ENCODE data around the gene PTPRD. TPM values are rescaled to one million over a fixed set of nuclear protein-coding genes. Genes with fewer than 3 reads are reported as not detected.

Gene PTPRD
- total RNA-seq, 4 donors from 2014 or later, result 85.8 to 169 (median 135) TPM

DNA sequence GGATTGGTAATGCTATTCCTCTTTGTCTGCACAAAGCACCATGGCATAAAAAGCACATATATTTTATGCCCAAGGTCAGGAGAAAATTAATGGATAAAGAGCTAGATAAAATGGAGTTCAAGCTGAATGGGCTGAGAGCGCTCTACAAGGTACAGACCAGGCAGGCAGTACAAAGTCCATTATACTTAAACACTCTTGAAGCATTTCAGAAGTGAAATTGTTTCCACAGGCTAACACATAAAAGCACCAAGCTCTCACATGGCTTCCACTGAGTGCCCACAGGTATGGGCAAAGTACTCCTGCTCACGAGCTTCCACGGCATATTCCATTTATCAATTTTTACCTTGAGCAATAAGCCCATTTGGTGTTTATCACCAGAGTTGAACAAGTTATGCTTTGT, 2042.0 kb downstream of the PTPRD start:
- no peak for DNase-seq
- Histone ChIP-seq H3K27ac (no peak overlapping the region), H3K9me3 (no peaks in the 10 kb centered on the region), H3K36me3 (no peaks in the 10 kb centered on the region), H3K4me3 (no peak overlapping the region), H3K4me1 (no peaks in the 10 kb centered on the region), H3K27me3 (no peaks in the 10 kb centered on the region)
- no peak for TF ChIP-seq POLR2A (IDR thresholded peaks at IDR 0.05)
- TF ChIP-seq, protein P1, sequence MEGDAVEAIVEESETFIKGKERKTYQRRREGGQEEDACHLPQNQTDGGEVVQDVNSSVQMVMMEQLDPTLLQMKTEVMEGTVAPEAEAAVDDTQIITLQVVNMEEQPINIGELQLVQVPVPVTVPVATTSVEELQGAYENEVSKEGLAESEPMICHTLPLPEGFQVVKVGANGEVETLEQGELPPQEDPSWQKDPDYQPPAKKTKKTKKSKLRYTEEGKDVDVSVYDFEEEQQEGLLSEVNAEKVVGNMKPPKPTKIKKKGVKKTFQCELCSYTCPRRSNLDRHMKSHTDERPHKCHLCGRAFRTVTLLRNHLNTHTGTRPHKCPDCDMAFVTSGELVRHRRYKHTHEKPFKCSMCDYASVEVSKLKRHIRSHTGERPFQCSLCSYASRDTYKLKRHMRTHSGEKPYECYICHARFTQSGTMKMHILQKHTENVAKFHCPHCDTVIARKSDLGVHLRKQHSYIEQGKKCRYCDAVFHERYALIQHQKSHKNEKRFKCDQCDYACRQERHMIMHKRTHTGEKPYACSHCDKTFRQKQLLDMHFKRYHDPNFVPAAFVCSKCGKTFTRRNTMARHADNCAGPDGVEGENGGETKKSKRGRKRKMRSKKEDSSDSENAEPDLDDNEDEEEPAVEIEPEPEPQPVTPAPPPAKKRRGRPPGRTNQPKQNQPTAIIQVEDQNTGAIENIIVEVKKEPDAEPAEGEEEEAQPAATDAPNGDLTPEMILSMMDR (IDR thresholded peaks at IDR 0.05), result no peak

DNA sequence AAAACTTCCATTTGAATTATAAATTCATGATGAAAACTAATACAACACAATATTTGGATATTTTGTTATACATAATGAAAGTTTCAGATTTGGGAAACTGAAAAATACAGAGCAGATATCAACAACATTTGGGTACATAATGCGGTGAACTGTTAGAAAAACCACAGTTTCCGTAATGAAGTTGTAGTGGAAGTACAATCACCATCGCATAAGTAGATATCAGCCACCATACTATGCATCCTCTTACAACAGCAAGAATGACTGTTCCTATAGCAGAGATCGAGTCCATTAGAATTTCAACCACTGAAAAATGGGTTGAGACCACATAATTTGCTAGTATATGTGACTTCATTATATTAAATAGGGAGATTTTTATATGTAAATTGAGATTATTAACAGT, 2043.0 kb downstream of the PTPRD start:
- DNase-seq, result no peak
- Histone ChIP-seq H3K36me3 (no peaks in the 10 kb centered on the region), H3K4me1 (no peaks in the 10 kb centered on the region), H3K4me3 (no peak overlapping the region), H3K27me3 (no peaks in the 10 kb centered on the region), H3K27ac (no peak overlapping the region), H3K9me3 (no peaks in the 10 kb centered on the region)
- no peak for TF ChIP-seq POLR2A (IDR thresholded peaks at IDR 0.05)
- TF ChIP-seq, protein P1 (IDR thresholded peaks at IDR 0.05), result no peak

DNA sequence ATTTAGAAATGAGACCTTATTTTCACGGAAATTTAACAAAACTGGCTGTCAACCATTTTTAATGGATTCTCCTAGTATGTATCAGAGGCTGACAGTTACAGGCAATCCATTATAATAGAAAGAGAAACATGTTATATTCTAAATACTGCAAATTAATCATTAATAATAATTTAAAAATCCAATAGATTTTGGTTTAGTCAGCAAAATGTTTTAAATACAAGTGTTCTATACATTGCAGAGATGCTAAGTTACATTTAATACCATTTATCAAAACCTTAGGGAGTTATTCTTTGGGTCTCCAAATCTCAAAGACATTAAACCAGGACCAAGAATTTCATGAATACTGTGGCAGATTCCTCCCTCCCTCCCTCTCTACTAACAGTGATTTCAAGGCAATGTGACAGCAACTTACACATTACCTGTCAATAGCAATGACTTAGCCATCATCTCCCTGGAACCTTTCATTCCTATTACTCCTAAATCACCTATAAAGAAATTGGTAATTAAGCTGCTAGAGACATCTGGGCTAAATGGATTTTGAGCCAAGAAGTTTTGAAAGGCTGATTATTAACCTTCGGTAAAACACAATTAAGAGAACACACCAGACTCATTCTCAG, 2044.7 kb downstream of the PTPRD start:
- Histone ChIP-seq H3K27ac (no peak overlapping the region), H3K36me3 (no peaks in the 10 kb centered on the region), H3K4me3 (no peak overlapping the region), H3K27me3 (no peaks in the 10 kb centered on the region), H3K9me3 (no peaks in the 10 kb centered on the region), H3K4me1 (no peaks in the 10 kb centered on the region)
- TF ChIP-seq POLR2A (IDR thresholded peaks at IDR 0.05), result no peak
- TF ChIP-seq, protein P1 (IDR thresholded peaks at IDR 0.05), result no peak
- no peak for DNase-seq

DNA sequence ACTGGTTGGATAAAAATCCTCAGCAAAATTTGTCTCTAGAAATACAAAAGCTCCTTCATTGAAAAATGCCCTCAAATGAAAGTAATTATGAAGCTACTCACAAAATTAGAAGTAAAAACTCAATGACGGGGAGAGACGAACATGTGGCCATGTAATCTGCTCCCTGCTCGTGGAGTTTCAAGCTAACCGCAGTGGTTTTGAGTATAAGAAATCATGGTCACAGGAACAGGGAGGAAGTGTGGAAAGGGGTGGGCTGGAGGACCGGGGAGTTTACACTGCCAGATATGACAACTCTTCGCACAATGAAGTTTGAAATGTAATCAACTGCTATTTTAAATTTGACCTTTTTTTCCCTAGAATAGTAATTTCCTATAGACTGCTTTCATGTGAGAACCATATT, 2047.8 kb downstream of the PTPRD start:
- no peaks in the 10 kb centered on the region for H3K4me1 ChIP-seq
- DNase-seq, result no peak
- no peak overlapping the region for H3K4me3 ChIP-seq
- no peaks in the 10 kb centered on the region for H3K9me3 ChIP-seq
- H3K27me3 ChIP-seq, result no peaks in the 10 kb centered on the region
- no peak overlapping the region for H3K27ac ChIP-seq
- no peaks in the 10 kb centered on the region for H3K36me3 ChIP-seq
- no peak for TF ChIP-seq POLR2A (IDR thresholded peaks at IDR 0.05)
- TF ChIP-seq, protein P1 (IDR thresholded peaks at IDR 0.05), result no peak

DNA sequence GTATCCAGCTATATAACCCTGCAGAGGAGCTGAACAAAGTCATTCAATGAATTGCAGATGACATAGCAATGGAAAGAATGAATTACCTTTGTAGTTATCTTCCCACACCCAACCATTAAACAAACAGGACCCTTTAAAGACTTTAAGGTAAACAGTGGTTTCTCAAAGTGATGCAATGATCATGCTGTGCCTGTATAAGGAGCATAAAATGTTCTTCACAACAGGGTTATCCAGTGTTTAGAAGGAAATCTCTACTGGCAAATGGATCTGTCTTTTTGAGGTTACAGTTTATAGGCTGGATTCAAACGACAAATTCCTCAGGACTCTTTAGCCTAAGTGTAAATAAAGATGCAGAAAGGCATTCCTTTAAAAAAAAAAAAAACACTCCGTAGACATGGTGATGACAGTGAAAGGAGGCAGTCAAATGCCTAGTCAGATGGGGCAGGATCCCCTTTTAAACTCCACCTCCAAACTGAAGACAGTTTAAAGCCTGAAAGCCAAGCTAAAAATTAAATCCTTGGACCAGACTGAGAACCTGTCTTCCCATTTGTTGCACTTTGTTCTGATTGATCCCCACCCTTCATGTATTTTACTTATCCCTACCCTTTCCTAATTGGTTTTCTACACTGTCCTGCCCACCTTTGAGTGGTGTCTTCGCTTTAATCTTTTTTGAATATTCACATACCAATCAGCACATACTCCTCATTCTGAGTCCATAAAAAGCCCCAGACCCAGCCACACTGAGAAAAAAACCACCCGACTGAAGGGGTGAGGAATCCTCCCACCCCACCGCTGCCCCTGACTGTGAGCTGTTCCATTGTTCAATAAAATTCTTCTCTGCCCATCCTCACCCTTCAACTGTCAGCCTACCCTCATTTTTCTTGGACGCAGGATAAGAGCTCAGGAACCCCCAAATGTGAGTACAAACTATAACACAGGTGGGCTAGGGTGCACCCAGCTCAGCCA, 2052.0 kb downstream of the PTPRD start:
- Histone ChIP-seq H3K9me3 (no peaks in the 10 kb centered on the region), H3K4me1 (no peaks in the 10 kb centered on the region), H3K4me3 (no peak overlapping the region), H3K27ac (no peak overlapping the region), H3K27me3 (no peaks in the 10 kb centered on the region), H3K36me3 (no peaks in the 10 kb centered on the region)
- no peak for DNase-seq
- TF ChIP-seq, protein P1 (IDR thresholded peaks at IDR 0.05), result no peak
- TF ChIP-seq POLR2A (IDR thresholded peaks at IDR 0.05), result no peak

Measured in Peyer's patch (tissue), 4 donors.